ENCODE results near the gene CS. TPM values are rescaled to one million over a fixed set of nuclear protein-coding genes. Genes with fewer than 3 reads are reported as not detected.

Gene CS
- total and polyA plus RNA-seq, 2 of the 4 experiments (the other 2 are of a cell fraction), result 139 to 146 TPM

GRCh38 chr12:56271031-56271430 lies 29.1 kb downstream of the CS start:
- POLR2A ChIA-PET (ENCODE audit: unreplicated experiment), result no interaction called here
- H2BK15ac ChIP-seq (ENCODE audit: low read depth, low read length), result no peak overlapping the region
- peaks cover 0 to 18% of the 10 kb centered on the region in 2 experiments; a peak in 3 of 4 replicates for H3K79me1 ChIP-seq (ENCODE audit: low read depth in 1 of 2, low read length in 2 of 2)
- H3K4ac ChIP-seq (ENCODE audit: low read depth, low read length), result no peak overlapping the region
- ATAC-seq (ENCODE audit: low read depth) (peak; percentile 10; the same call in 1 of the 2 replicates), DNase-seq (peak; percentile 31)
- no peak overlapping the region for H2BK5ac ChIP-seq (ENCODE audit: low read depth, low read length, poor library complexity, severe bottlenecking)
- dilution Hi-C loops (cut with HindIII; ENCODE audit: low sequenced_read_pairs, unreplicated experiment), result no loop called here
- no peak overlapping the region for H2AK9ac ChIP-seq (replicated peaks; ENCODE audit: low read depth, low read length, poor library complexity)
- no peak overlapping the region for H3K4me2 ChIP-seq (ENCODE audit: low read depth, low read length)
- no peak overlapping the region for H3K56ac ChIP-seq (ENCODE audit: extremely low read depth, insufficient read depth, low read length)
- H3K14ac ChIP-seq (replicated peaks; ENCODE audit: low read depth, low read length), result no peak overlapping the region
- no peak overlapping the region for H4K5ac ChIP-seq (ENCODE audit: low read depth, low read length)
- BruUV-seq (replicated peaks), result no TSS peak
- H3K4me3 ChIP-seq (ENCODE audit: insufficient read depth, low read depth, low read length), result no peak overlapping the region
- CTCF ChIA-PET, result interaction anchor here (0.6 kb wide), 2 partner anchors 17 to 41 kb away, joined by 3 read pairs; no protein-coding TSS in a partner anchor
- intact Hi-C loops (cut with micrococcal nuclease), result no loop called here
- no peaks in the 10 kb centered on the region for H3K27me3 ChIP-seq (ENCODE audit: control insufficient read depth, insufficient read depth, low read length)
- H3K23ac ChIP-seq (ENCODE audit: low read depth, low read length), result no peak overlapping the region
- in situ Hi-C loops (cut with MboI; ENCODE audit: low sequenced_read_pairs), result no loop called here
- H3K9me3 ChIP-seq (ENCODE audit: control insufficient read depth, insufficient read depth, low read length), result no peaks in the 10 kb centered on the region
- no peak overlapping the region for H3K18ac ChIP-seq (ENCODE audit: low read depth, low read length)
- H3K27ac ChIP-seq (ENCODE audit: insufficient read depth, low read length), result no peak overlapping the region
- H2BK20ac ChIP-seq (ENCODE audit: low read depth, low read length), result no peak overlapping the region
- no CpG with 5 or more reads among the region's 1 CpG for WGBS, 2 experiments (ENCODE audit: extremely low coverage in 2 of 2, insufficient read length in 1 of 2)
- no peak overlapping the region for H4K91ac ChIP-seq (ENCODE audit: insufficient read depth, low read depth, low read length)
- no peak overlapping the region for H2AK5ac ChIP-seq (ENCODE audit: low read depth, low read length)
- H3K9me1 ChIP-seq (ENCODE audit: insufficient read depth, low read length), result peaks cover 7% of the 10 kb centered on the region; the same call in 1 of the 2 replicates
- H2BK120ac ChIP-seq (ENCODE audit: low read depth, low read length), result no peak overlapping the region
- H3K36me3 ChIP-seq (ENCODE audit: control insufficient read depth, insufficient read depth, low read length), result peaks cover 41% of the 10 kb centered on the region
- peaks cover 7% of the 10 kb centered on the region; the same call in 1 of the 2 replicates for H3K4me1 ChIP-seq (ENCODE audit: control insufficient read depth, insufficient read depth, low read length)
- H3K9ac ChIP-seq (ENCODE audit: low read depth, low read length), result no peak overlapping the region
- no peak overlapping the region for H2AFZ ChIP-seq (replicated peaks; ENCODE audit: low read length, poor library complexity)
- no peaks in the 10 kb centered on the region for H4K20me1 ChIP-seq (ENCODE audit: insufficient read depth, low read length)
- H4K8ac ChIP-seq (ENCODE audit: low read depth in 2 of 2, low read length in 2 of 2), result no peak overlapping the region
- peak; percentile 34 for TF ChIP-seq RAD21 (IDR thresholded peaks at IDR 0.05; ENCODE audit: low read length)
- TF ChIP-seq SMC3 (IDR thresholded peaks at IDR 0.05; ENCODE audit: low read depth, low read length), result peak; percentile 36; the same call in 1 of the 2 replicates
- TF ChIP-seq FOS (IDR thresholded peaks at IDR 0.05; ENCODE audit: low read depth, low read length), result no peak
- TF ChIP-seq, protein P1, sequence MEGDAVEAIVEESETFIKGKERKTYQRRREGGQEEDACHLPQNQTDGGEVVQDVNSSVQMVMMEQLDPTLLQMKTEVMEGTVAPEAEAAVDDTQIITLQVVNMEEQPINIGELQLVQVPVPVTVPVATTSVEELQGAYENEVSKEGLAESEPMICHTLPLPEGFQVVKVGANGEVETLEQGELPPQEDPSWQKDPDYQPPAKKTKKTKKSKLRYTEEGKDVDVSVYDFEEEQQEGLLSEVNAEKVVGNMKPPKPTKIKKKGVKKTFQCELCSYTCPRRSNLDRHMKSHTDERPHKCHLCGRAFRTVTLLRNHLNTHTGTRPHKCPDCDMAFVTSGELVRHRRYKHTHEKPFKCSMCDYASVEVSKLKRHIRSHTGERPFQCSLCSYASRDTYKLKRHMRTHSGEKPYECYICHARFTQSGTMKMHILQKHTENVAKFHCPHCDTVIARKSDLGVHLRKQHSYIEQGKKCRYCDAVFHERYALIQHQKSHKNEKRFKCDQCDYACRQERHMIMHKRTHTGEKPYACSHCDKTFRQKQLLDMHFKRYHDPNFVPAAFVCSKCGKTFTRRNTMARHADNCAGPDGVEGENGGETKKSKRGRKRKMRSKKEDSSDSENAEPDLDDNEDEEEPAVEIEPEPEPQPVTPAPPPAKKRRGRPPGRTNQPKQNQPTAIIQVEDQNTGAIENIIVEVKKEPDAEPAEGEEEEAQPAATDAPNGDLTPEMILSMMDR (conservative IDR thresholded peaks at IDR 0.05; ENCODE audit: low read depth, low read length), result peak; percentile 44
